ENCODE results near the gene ZNF3.

DNA sequence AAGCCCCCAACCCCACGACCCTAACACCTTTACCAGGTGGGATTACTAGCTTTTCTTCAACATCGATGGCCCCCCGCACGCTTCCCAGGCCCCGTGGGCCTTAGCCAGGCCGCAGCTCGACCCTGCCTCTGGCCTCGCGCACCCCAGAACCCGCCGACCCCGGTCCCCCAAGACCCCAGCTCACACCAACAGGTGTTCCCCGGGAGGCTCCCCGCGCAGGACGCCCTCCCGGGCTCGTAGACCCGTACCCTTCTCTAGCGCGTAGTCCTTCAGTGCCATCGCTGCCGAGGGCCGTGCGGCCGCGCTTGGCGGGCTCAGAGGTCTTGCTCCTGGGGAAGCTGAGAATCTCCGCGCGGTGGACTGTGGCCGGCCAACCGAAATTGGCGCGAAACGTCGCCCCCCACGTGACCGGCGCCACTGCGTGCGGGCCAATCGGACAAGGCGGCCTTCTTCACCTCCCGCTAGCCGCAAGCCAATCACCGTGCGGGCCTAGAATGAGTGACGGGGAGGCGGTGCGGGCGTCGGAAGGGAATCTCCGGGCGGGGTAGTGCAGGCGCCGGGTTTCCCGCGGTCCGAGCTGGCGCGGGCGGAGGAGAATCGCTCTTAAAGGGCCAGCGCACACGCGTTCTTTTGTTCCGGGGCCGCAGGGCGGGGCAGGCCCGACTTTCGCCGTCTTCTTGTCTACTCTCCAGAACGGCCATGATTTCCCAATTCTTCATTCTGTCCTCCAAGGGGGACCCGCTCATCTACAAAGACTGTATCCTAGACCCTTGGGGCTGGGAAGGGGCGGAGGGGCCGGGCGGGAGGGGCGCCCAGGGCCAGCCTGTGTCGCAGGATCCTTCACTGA lies 19.7 kb upstream of the ZNF3 start, which contains the start of the genes AP4M1 and MCM7:
- TF ChIP-seq, protein P1, sequence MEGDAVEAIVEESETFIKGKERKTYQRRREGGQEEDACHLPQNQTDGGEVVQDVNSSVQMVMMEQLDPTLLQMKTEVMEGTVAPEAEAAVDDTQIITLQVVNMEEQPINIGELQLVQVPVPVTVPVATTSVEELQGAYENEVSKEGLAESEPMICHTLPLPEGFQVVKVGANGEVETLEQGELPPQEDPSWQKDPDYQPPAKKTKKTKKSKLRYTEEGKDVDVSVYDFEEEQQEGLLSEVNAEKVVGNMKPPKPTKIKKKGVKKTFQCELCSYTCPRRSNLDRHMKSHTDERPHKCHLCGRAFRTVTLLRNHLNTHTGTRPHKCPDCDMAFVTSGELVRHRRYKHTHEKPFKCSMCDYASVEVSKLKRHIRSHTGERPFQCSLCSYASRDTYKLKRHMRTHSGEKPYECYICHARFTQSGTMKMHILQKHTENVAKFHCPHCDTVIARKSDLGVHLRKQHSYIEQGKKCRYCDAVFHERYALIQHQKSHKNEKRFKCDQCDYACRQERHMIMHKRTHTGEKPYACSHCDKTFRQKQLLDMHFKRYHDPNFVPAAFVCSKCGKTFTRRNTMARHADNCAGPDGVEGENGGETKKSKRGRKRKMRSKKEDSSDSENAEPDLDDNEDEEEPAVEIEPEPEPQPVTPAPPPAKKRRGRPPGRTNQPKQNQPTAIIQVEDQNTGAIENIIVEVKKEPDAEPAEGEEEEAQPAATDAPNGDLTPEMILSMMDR (IDR thresholded peaks at IDR 0.05): no peak
- peak; percentile 5 for TF ChIP-seq POLR2A (IDR thresholded peaks at IDR 0.05)
